CD8-positive, alpha-beta memory T cell (primary cell): Measurements from ENCODE around the gene SIN3A. TPM values are rescaled to one million over a fixed set of nuclear protein-coding genes. Genes with fewer than 3 reads are reported as not detected.

ENCODE experiments used
- CTCF ChIA-PET: fragments of 350-600 bp; sonication (Branson Sonifier 250); formaldehyde crosslinking; loops from one replicate; lab custom pipeline; 2021; ENCODE audit warnings: antibody characterized with exemption; lab: Charles Lee
- POLR2A ChIA-PET: fragments of 350-600 bp; sonication (Branson Sonifier 250); formaldehyde crosslinking; loops from one replicate; lab custom pipeline; 2021; ENCODE audit warnings: antibody characterized with exemption; lab: Charles Lee
- DNase-seq, 5 donors: peaks; one replicate each; pipeline versions ENCODE4 v3.0.0 to v3.0.0-alpha.2; 2020 to 2022; ENCODE audit warnings: mixed read lengths in 1 of 5
- H3K27ac ChIP-seq: one replicate; pipeline ENCODE4 v1.7.0; 2013; ENCODE audit warnings: low read depth, mild to moderate bottlenecking, low read length, moderate library complexity
- H3K27me3 ChIP-seq: 2 replicates; pipeline ENCODE4 v1.7.0; 2013; ENCODE audit warnings: low read length, mild to moderate bottlenecking; ENCODE audit not compliant: insufficient read depth, poor library complexity, severe bottlenecking
- H3K36me3 ChIP-seq: 2 replicates; pipeline ENCODE4 v1.7.0; 2013; ENCODE audit warnings: mild to moderate bottlenecking, low read length, moderate library complexity; ENCODE audit not compliant: insufficient read depth
- H3K4me1 ChIP-seq: 2 replicates; pipeline ENCODE4 v1.7.0; 2013; ENCODE audit warnings: mild to moderate bottlenecking, low read length, moderate library complexity; ENCODE audit not compliant: insufficient read depth
- H3K4me3 ChIP-seq: 2 replicates; pipeline ENCODE4 v1.7.0; 2013; ENCODE audit warnings: mild to moderate bottlenecking, low read length
- H3K9me3 ChIP-seq: 2 replicates; pipeline ENCODE4 v1.7.0; 2013; ENCODE audit warnings: mild to moderate bottlenecking, low read length
- H3K27ac Mint-ChIP-seq, 8 donors: one replicate each; pipeline ENCODE4 v1.8.0; 2020 to 2021; ENCODE audit warnings: mixed read lengths in 8 of 8, mild to moderate bottlenecking in 6 of 8, inconsistent platforms in 3 of 8, moderate library complexity in 3 of 8
- H3K27me3 Mint-ChIP-seq, 2 donors: one replicate each; pipeline ENCODE4 v1.8.0; 2020 to 2021; ENCODE audit warnings: mixed read lengths in 2 of 2, mild to moderate bottlenecking in 1 of 2, moderate library complexity in 1 of 2
- H3K36me3 Mint-ChIP-seq, 3 donors: one replicate each; pipeline ENCODE4 v1.8.0; 2020 to 2021; ENCODE audit warnings: mixed read lengths in 3 of 3, inconsistent platforms in 1 of 3, mild to moderate bottlenecking in 1 of 3
- H3K4me1 Mint-ChIP-seq, 3 donors: one replicate each; pipeline ENCODE4 v1.8.0; 2020 to 2021; ENCODE audit warnings: mixed read lengths in 3 of 3, inconsistent platforms in 1 of 3, mild to moderate bottlenecking in 1 of 3
- H3K4me3 Mint-ChIP-seq, 7 donors: one replicate each; pipeline ENCODE4 v1.8.0; 2020 to 2021; ENCODE audit warnings: mixed read lengths in 7 of 7, mild to moderate bottlenecking in 6 of 7, moderate library complexity in 4 of 7, inconsistent platforms in 2 of 7
- H3K9me3 Mint-ChIP-seq, 5 donors: one replicate each; pipeline ENCODE4 v1.8.0; 2020 to 2022; ENCODE audit warnings: mixed read lengths in 5 of 5, mild to moderate bottlenecking in 3 of 5, moderate library complexity in 2 of 5, inconsistent platforms in 1 of 5
- polyA plus RNA-seq: library from polyadenylated mRNA; unstranded; fragments of 300-500 nt; fragmentation: Illumina TruSeq; gene quantifications from one replicate; pipeline ENCODE4 v1.2.3, GENCODE V29; 2021
- total RNA-seq, 2 experiments: library from RNA; stranded (reverse); gene quantifications; one replicate each; pipeline ENCODE4 v1.2.3, GENCODE V29; 2021

Gene SIN3A
- total and polyA plus RNA-seq, 3 experiments from 2014 or later, result 16.0 to 89.0 (median 82.8) TPM

GRCh38 chr15:75468913-75469598, 17.6 kb upstream of the SIN3A start:
- Histone ChIP-seq H3K27me3 (no peaks in the 10 kb centered on the region), H3K27ac (no peak overlapping the region), H3K9me3 (no peaks in the 10 kb centered on the region), H3K4me3 (no peak overlapping the region), H3K4me1 (no peaks in the 10 kb centered on the region), H3K36me3 (peaks cover 28% of the 10 kb centered on the region)
- Mint-ChIP-seq H3K27me3 (peaks cover 0 to 2% of the 10 kb centered on the region in 2 donors), H3K27ac (peak overlapping the region in 1 of 8 donors; percentile 60), H3K4me3 (no peak overlapping the region), H3K9me3 (no peaks in the 10 kb centered on the region), H3K36me3 (peaks cover 9 to 71% (median 21%) of the 10 kb centered on the region in 3 donors), H3K4me1 (no peaks in the 10 kb centered on the region)
- ChIA-PET POLR2A (no interaction called here), CTCF (no interaction called here)
- DNase-seq, result no peak

DNA sequence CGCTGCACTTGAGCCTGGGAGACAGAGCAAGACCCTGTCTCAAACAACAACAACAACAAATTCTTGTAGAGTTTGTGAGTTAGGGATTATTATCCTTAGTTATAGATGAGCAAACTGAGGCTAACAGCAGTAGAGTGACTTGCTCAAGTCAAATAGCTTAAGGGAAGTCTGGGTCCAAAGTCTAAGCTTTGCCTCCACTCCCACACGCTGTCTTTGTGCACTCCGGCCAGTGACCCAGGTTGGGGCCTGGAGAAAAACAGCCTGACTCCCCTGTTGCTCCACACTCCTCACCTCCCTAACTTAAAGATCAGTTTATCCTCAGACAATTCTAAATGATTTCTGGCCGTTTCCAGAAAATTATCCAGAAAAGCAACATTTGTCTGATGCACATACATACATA, 9.2 kb upstream of the SIN3A start:
- Histone ChIP-seq H3K36me3 (no peaks in the 10 kb centered on the region), H3K9me3 (no peaks in the 10 kb centered on the region), H3K4me1 (peaks cover 8% of the 10 kb centered on the region), H3K27me3 (no peaks in the 10 kb centered on the region), H3K4me3 (no peak overlapping the region), H3K27ac (no peak overlapping the region)
- POLR2A ChIA-PET, result no interaction called here
- Mint-ChIP-seq H3K36me3 (peaks cover 0 to 7% (median 0%) of the 10 kb centered on the region in 3 donors), H3K9me3 (no peaks in the 10 kb centered on the region), H3K27me3 (peaks cover 0 to 1% of the 10 kb centered on the region in 2 donors), H3K4me3 (peak overlapping the region in 1 of 7 donors; percentile 76), H3K27ac (peak overlapping the region in 4 of 8 donors; percentile 49 to 59 (median 54)), H3K4me1 (peaks cover 6 to 7% (median 6%) of the 10 kb centered on the region in 3 donors)
- no peak for DNase-seq
- CTCF ChIA-PET, result no interaction called here

DNA sequence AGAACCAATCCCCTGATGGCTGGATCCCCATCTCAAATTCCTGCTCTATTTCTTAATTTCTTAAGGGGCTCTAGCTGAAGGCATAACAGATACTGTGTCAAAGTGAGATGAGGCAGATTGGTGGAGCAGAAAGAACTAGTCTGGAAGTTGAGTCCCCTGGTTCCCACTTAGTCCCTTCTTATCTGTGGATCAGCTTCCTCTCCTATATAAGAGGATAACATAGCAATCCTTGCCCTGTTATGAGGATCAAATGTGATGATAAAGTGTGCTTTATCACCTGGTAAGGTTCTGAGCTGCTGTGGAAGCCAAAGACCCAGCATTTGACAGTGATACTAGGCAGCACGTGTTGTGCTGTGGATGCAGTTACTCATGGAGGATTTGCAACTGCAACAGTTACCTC, 8.1 kb upstream of the SIN3A start:
- no peaks in the 10 kb centered on the region for H3K9me3 ChIP-seq
- peaks cover 0 to 8% (median 0%) of the 10 kb centered on the region in 3 donors for H3K36me3 Mint-ChIP-seq
- peaks cover 0 to 1% of the 10 kb centered on the region in 2 donors for H3K27me3 Mint-ChIP-seq
- no peaks in the 10 kb centered on the region for H3K27me3 ChIP-seq
- ChIA-PET CTCF (no interaction called here), POLR2A (interaction anchor here (0.7 kb wide), 1 partner anchor 91 kb away, joined by 5 read pairs; the partner anchor contains the start of gene MAN2C1)
- no peak for DNase-seq
- H3K4me1 Mint-ChIP-seq, result peaks cover 6 to 7% (median 6%) of the 10 kb centered on the region in 3 donors
- H3K4me3 ChIP-seq, result no peak overlapping the region
- peak overlapping the region in 2 of 7 donors; percentile 6 to 60 for H3K4me3 Mint-ChIP-seq
- peaks cover 8% of the 10 kb centered on the region for H3K4me1 ChIP-seq
- peak overlapping the region in 3 of 8 donors; percentile 6 to 60 (median 54) for H3K27ac Mint-ChIP-seq
- no peaks in the 10 kb centered on the region for H3K36me3 ChIP-seq
- no peak overlapping the region for H3K27ac ChIP-seq
- H3K9me3 Mint-ChIP-seq, result no peaks in the 10 kb centered on the region

DNA sequence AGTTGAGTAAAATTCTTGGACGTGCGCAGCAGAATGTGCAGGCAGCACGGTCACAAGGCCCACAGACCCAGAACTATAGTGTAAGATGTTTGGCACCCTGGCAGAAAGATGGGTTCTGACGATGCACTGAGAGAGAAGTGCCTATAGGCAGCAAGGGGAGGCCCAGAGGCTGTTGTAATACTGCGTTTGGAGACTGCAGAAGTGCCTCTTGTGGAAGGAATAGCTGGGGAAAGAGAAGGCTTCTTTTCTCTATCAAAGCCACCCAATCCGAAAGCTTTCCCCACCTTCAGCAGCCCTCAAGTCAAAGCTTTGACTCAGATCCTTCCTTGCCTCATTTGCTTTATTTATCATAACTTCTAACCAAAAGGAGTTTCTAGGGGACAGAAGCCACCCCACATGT, 5.2 kb upstream of the SIN3A start:
- no peak for DNase-seq
- peak overlapping the region; percentile 92 to 97 (median 93) for H3K4me3 Mint-ChIP-seq
- ChIA-PET POLR2A (interaction anchor here (3.3 to 7.3 kb wide), 3 partner anchors 11 to 183 kb away, joined by 12 to 130 read pairs (median 106); partner anchors contain the start of genes IMP3 and MAN2C1), CTCF (interaction anchor here (1.4 to 6.0 kb wide), 4 partner anchors 11 to 191 kb away, joined by 3 to 52 read pairs (median 5); partner anchors contain the start of genes MAN2C1 and SNX33)
- Histone ChIP-seq H3K36me3 (no peaks in the 10 kb centered on the region), H3K27me3 (no peaks in the 10 kb centered on the region), H3K4me1 (peaks cover 20% of the 10 kb centered on the region), H3K9me3 (no peaks in the 10 kb centered on the region), H3K4me3 (no peak overlapping the region), H3K27ac (no peak overlapping the region)
- H3K9me3 Mint-ChIP-seq, result no peaks in the 10 kb centered on the region
- H3K36me3 Mint-ChIP-seq, result peaks cover 0 to 19% (median 0%) of the 10 kb centered on the region in 3 donors
- H3K27ac Mint-ChIP-seq, result peak overlapping the region in 7 of 8 donors; percentile 89 to 98 (median 95)
- peaks cover 22 to 26% (median 25%) of the 10 kb centered on the region in 3 donors for H3K4me1 Mint-ChIP-seq
- peaks cover 0 to 1% of the 10 kb centered on the region in 2 donors for H3K27me3 Mint-ChIP-seq

DNA sequence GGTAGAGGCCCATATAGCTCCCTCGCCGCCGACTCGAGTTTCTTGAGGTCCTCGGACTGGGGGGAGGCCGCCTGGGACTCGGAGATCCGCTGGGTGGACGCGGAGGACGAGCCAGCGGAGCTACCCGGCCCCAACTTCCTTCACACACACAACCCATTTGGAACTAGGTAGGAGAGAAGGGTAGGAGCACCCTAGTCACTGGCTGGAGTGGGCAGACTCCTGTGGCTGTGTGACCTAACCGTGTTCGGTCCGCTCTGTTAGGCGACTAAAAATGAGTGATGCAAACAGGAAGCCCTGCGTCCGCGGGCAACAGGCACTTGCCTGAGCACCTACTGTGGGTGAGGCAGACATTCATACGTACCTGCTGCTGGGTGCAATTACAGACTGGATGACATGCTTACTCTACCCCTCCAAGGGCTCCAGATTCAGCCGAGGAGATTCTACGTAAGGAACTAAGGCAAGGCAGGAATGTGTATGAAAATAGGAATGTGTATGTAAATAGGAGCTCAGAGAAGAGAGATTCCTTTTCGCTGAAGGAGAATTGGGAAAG, 4.6 kb upstream of the SIN3A start:
- H3K4me1 Mint-ChIP-seq, result peaks cover 22 to 26% (median 25%) of the 10 kb centered on the region in 3 donors
- no peaks in the 10 kb centered on the region for H3K9me3 Mint-ChIP-seq
- H3K36me3 ChIP-seq, result no peaks in the 10 kb centered on the region
- peak overlapping the region; percentile 89 for H3K27ac ChIP-seq
- DNase-seq, result peak in 3 of 5 donors; percentile 39 to 75 (median 44)
- H3K4me3 Mint-ChIP-seq, result peak overlapping the region; percentile 92 to 97 (median 93)
- CTCF ChIA-PET, result interaction anchor here (1.4 to 6.0 kb wide), 6 partner anchors 9 to 192 kb away, joined by 3 to 52 read pairs (median 5); partner anchors contain the start of genes MAN2C1 and SNX33
- peaks cover 0 to 21% (median 0%) of the 10 kb centered on the region in 3 donors for H3K36me3 Mint-ChIP-seq
- H3K9me3 ChIP-seq, result no peaks in the 10 kb centered on the region
- peaks cover 20% of the 10 kb centered on the region for H3K4me1 ChIP-seq
- POLR2A ChIA-PET, result interaction anchor here (0.7 to 7.3 kb wide), 10 partner anchors 10 to 842 kb away, joined by 3 to 130 read pairs (median 6); partner anchors contain the start of genes IMP3, MAN2C1 and SNUPN
- H3K4me3 ChIP-seq, result peak overlapping the region; percentile 95
- peak overlapping the region; percentile 89 to 98 (median 96) for H3K27ac Mint-ChIP-seq
- H3K27me3 ChIP-seq, result no peaks in the 10 kb centered on the region
- peaks cover 0 to 1% of the 10 kb centered on the region in 2 donors for H3K27me3 Mint-ChIP-seq

GRCh38 chr15:75455424-75455981, 4.0 kb upstream of the SIN3A start:
- DNase-seq, result peak; percentile 82 to 93 (median 85)
- no peaks in the 10 kb centered on the region for H3K9me3 Mint-ChIP-seq
- H3K9me3 ChIP-seq, result no peaks in the 10 kb centered on the region
- peaks cover 20% of the 10 kb centered on the region for H3K4me1 ChIP-seq
- H3K36me3 Mint-ChIP-seq, result peaks cover 0 to 22% (median 0%) of the 10 kb centered on the region in 3 donors
- peak overlapping the region; percentile 89 for H3K27ac ChIP-seq
- H3K27me3 Mint-ChIP-seq, result peaks cover 0 to 1% of the 10 kb centered on the region in 2 donors
- H3K27ac Mint-ChIP-seq, result peak overlapping the region; percentile 89 to 98 (median 96)
- H3K4me3 ChIP-seq, result peak overlapping the region; percentile 95
- ChIA-PET POLR2A (interaction anchor here (0.7 to 7.3 kb wide), 10 partner anchors 10 to 841 kb away, joined by 3 to 130 read pairs (median 6); partner anchors contain the start of genes IMP3, MAN2C1 and SNUPN), CTCF (interaction anchor here (1.3 to 6.0 kb wide), 8 partner anchors 9 to 192 kb away, joined by 3 to 52 read pairs (median 5); partner anchors contain the start of genes MAN2C1, SNUPN and SNX33)
- H3K4me1 Mint-ChIP-seq, result peaks cover 23 to 27% (median 26%) of the 10 kb centered on the region in 3 donors
- H3K4me3 Mint-ChIP-seq, result peak overlapping the region; percentile 92 to 97 (median 93)
- H3K36me3 ChIP-seq, result no peaks in the 10 kb centered on the region
- H3K27me3 ChIP-seq, result no peaks in the 10 kb centered on the region
